Thyroid gland (tissue), 4 donors: Measurements from ENCODE around the gene TMEM236.

ENCODE experiments used
- CTCF ChIP-seq, 6 experiments: fragments of 200-600 bp in 3 of 6; fragments of 450-650 bp in 3 of 6; sonication (generic) in 3 of 6; IDR thresholded peaks; one replicate each; pipeline ENCODE4 v1.5.1; 2016 to 2019; ENCODE audit warnings: antibody characterized with exemption in 6 of 6, mild to moderate bottlenecking in 2 of 6, inconsistent platforms in 1 of 6, moderate library complexity in 1 of 6
- POLR2A ChIP-seq, 2 donors: fragments of 450-650 bp; IDR thresholded peaks; one replicate each; pipeline ENCODE4 v1.6.1; 2017; ENCODE audit warnings: antibody characterized with exemption in 2 of 2, mild to moderate bottlenecking in 2 of 2, moderate library complexity in 1 of 2

- TF ChIP-seq CTCF (IDR thresholded peaks at IDR 0.05) (no peak), POLR2A (IDR thresholded peaks at IDR 0.05) (no peak)
Measured at GRCh38 chr10:17713758-17714157, 38.2 kb upstream of the TMEM236 start.
